Measurements from ENCODE around the gene GLB1L. TPM values are rescaled to one million over a fixed set of nuclear protein-coding genes. Genes with fewer than 3 reads are reported as not detected.
"Not testable (repeated sequence)": the region's sequence is repeated elsewhere in the genome, so short reads cannot be mapped to it uniquely, and the experiment has no call there.

Gene GLB1L
- total RNA-seq, 2 donors from 2014 or later, result 9.1 to 13.7 TPM

- H3K4me1 ChIP-seq (ENCODE audit: control insufficient read depth in 1 of 2, low read depth in 2 of 2), result no peaks in the 10 kb centered on the region
- H3K9me3 ChIP-seq, result no peaks in the 10 kb centered on the region
- no peaks in the 10 kb centered on the region for H3K36me3 ChIP-seq
- H3K27me3 ChIP-seq (replicated peaks; ENCODE audit: insufficient read depth), result no peaks in the 10 kb centered on the region
- no peak overlapping the region for H3K4me3 ChIP-seq
- ATAC-seq (ENCODE audit: insufficient number of reproducible peaks, low FRiP score, low read depth), result no peak
- TF ChIP-seq CTCF (IDR thresholded peaks at IDR 0.05), result no peak
- no peak for DNase-seq (ENCODE audit: low spot score)
- H3K27ac ChIP-seq, result no peak overlapping the region
These were observed 21.0 kb upstream of the GLB1L start for GRCh38 chr2:219266232-219266631.

- no peak overlapping the region for H3K4me3 ChIP-seq
- TF ChIP-seq CTCF (IDR thresholded peaks at IDR 0.05), result no peak
- ATAC-seq (ENCODE audit: insufficient number of reproducible peaks, low FRiP score, low read depth), result no peak
These were observed 16.0 kb upstream of the GLB1L start for GRCh38 chr2:219261024-219261855.

GRCh38 chr2:219258942-219259341, 13.7 kb upstream of the GLB1L start:
- not testable (repeated sequence) for H3K27me3 ChIP-seq (replicated peaks; ENCODE audit: insufficient read depth); DNase-seq (ENCODE audit: low spot score); H3K4me3 ChIP-seq; H3K4me1 ChIP-seq (ENCODE audit: control insufficient read depth in 1 of 2, low read depth in 2 of 2); H3K27ac ChIP-seq; H3K36me3 ChIP-seq; H3K9me3 ChIP-seq; ATAC-seq (ENCODE audit: insufficient number of reproducible peaks, low FRiP score, low read depth)

More at GRCh38 chr2:219261024-219261855, 16.0 kb upstream of the GLB1L start:
- H3K36me3 ChIP-seq, result no peaks in the 10 kb centered on the region
- H3K4me1 ChIP-seq (ENCODE audit: control insufficient read depth in 1 of 2, low read depth in 2 of 2), result no peaks in the 10 kb centered on the region
- no peaks in the 10 kb centered on the region for H3K27me3 ChIP-seq (replicated peaks; ENCODE audit: insufficient read depth)
- no peaks in the 10 kb centered on the region for H3K9me3 ChIP-seq
- DNase-seq (ENCODE audit: low spot score), result no peak
- no peak overlapping the region for H3K27ac ChIP-seq

- Histone ChIP-seq H3K9me3 (no peaks in the 10 kb centered on the region), H3K4me1 (ENCODE audit: control insufficient read depth in 1 of 2, low read depth in 2 of 2) (peaks cover 24 to 43% of the 10 kb centered on the region in 2 donors), H3K36me3 (peaks cover 7% of the 10 kb centered on the region), H3K27me3 (replicated peaks; ENCODE audit: insufficient read depth) (no peaks in the 10 kb centered on the region), H3K4me3 (peak overlapping the region; percentile 76), H3K27ac (peak overlapping the region; percentile 88 to 95)
- TF ChIP-seq CTCF (IDR thresholded peaks at IDR 0.05), result no peak
- no peak for DNase-seq (ENCODE audit: low spot score)
- no peak for ATAC-seq (ENCODE audit: insufficient number of reproducible peaks, low FRiP score, low read depth)
These were observed 9.5 kb upstream of the GLB1L start for GRCh38 chr2:219254590-219255201.

- TF ChIP-seq CTCF (IDR thresholded peaks at IDR 0.05), result no peak
- ATAC-seq (ENCODE audit: insufficient number of reproducible peaks, low FRiP score, low read depth), result peak; percentile 65
- peak within 1 kb of the TSS; percentile 88 to 95 for H3K27ac ChIP-seq
- no peaks in the 10 kb centered on the region for H3K9me3 ChIP-seq
- H3K4me3 ChIP-seq, result peak within 1 kb of the TSS; percentile 76
- no peaks in the 10 kb centered on the region for H3K27me3 ChIP-seq (replicated peaks; ENCODE audit: insufficient read depth)
- peaks cover 29 to 50% of the 10 kb centered on the region in 2 donors for H3K4me1 ChIP-seq (ENCODE audit: control insufficient read depth in 1 of 2, low read depth in 2 of 2)
- peaks cover 7% of the 10 kb centered on the region for H3K36me3 ChIP-seq
- DNase-seq (ENCODE audit: low spot score), result no peak
These were observed 8.7 kb upstream of the GLB1L start, which contains the start of gene TUBA4A for GRCh38 chr2:219253753-219254589. Gene TUBA4A (minus strand): TSS chr2:219253918. CDS start chr2:219253858, 60 bp downstream.

Measured in thoracic aorta (tissue), 2 donors.